OCI-LY7 (cell line): ENCODE results near the gene GNA15.

Source experiments
- CTCF ChIP-seq: fragments of 200-600 bp; sonication (generic); conservative IDR thresholded peaks from 2 replicates; pipeline ENCODE4 v1.5.1; 2014; ENCODE audit warnings: mild to moderate bottlenecking, antibody characterized with exemption, low read length, moderate library complexity, mixed read lengths
- EZH2phosphoT487 ChIP-seq: fragments of 200-600 bp; sonication (generic); IDR thresholded peaks from 2 replicates; pipeline ENCODE4 v1.6.1; 2018; ENCODE audit warnings: low read depth, borderline replicate concordance, mild to moderate bottlenecking, mixed run types, antibody characterized with exemption, low read length, moderate library complexity, mixed read lengths

GRCh38 chr19:3104708-3104983 lies 31.2 kb upstream of the GNA15 start:
- no peak for TF ChIP-seq CTCF
- no peak for TF ChIP-seq EZH2phosphoT487
